Transverse colon (tissue), 4 donors: ENCODE data around the gene FOXD4L4. TPM values are rescaled to one million over a fixed set of nuclear protein-coding genes. Genes with fewer than 3 reads are reported as not detected.
"Not testable (repeated sequence)": the region's sequence is repeated elsewhere in the genome, so short reads cannot be mapped to it uniquely, and the experiment has no call there.

ENCODE experiments used
- DNase-seq: peaks from one replicate; pipeline ENCODE4 v3.0.0-alpha.2; 2019
- H3K27ac ChIP-seq, 4 donors: fragments of 200-600 bp; sonication (generic); 2 replicates each; pipeline ENCODE4 v1.5.1; 2016 to 2018; ENCODE audit warnings: inconsistent platforms in 4 of 4
- H3K27me3 ChIP-seq: fragments of 200-600 bp; sonication (generic); 2 replicates; pipeline ENCODE4 v1.5.1; 2017; ENCODE audit warnings: inconsistent platforms
- H3K36me3 ChIP-seq, 4 donors: fragments of 200-600 bp; sonication (generic); 2 replicates each; pipeline ENCODE4 v1.5.1; 2017 to 2019; ENCODE audit warnings: inconsistent platforms in 4 of 4
- H3K4me1 ChIP-seq, 4 donors: fragments of 200-600 bp; sonication (generic); 2 replicates each; pipeline ENCODE4 v1.5.1; 2017 to 2020; ENCODE audit warnings: inconsistent platforms in 4 of 4
- H3K4me3 ChIP-seq, 4 donors: fragments of 200-600 bp; sonication (generic); 1 replicate in 1 of 4; 2 replicates in 3 of 4; pipeline versions ENCODE4 v1.5.1 to v1.6.1; 2017 to 2019; ENCODE audit warnings: inconsistent platforms in 4 of 4
- H3K9me3 ChIP-seq, 2 donors: fragments of 200-600 bp; sonication (generic); 2 replicates each; pipeline ENCODE4 v1.5.1; 2017 to 2019; ENCODE audit warnings: inconsistent platforms in 2 of 2
- WGBS, 2 donors: methylation state at CpG; one replicate each; pipeline ENCODE4 v1.1.5; 2018; ENCODE audit warnings: low coverage in 1 of 2; 5-methylcytosine and 5-hydroxymethylcytosine counted together
- in situ Hi-C, 4 donors: fragments of 200-750 bp; cut with MboI; loops; one replicate each; pipeline versions ENCODE4 v1.15.0 to v1.15.1; 2017; ENCODE audit warnings: low sequenced_read_pairs in 3 of 4, low pct_ligation_motif_present in 1 of 4, low pct_unique_long_range_greater_than_20kb in 1 of 4
- intact Hi-C: fragments of 100-400 bp; cut with DNase I; formaldehyde crosslinking; loops from one replicate; pipeline ENCODE4 v1.15.1; 2023; ENCODE audit warnings: low total_unique reads
- total RNA-seq, 4 donors: library from RNA; depleted of rRNA; stranded (reverse); fragments of >200 nt; gene quantifications; one replicate each; pipeline ENCODE4 v1.1.0, GENCODE V29; 2016

The FOXD4L4 gene
- total RNA-seq = under 1 TPM in 2 of 4 donors, not detected in 2; 0.41 to 0.75 TPM

DNA sequence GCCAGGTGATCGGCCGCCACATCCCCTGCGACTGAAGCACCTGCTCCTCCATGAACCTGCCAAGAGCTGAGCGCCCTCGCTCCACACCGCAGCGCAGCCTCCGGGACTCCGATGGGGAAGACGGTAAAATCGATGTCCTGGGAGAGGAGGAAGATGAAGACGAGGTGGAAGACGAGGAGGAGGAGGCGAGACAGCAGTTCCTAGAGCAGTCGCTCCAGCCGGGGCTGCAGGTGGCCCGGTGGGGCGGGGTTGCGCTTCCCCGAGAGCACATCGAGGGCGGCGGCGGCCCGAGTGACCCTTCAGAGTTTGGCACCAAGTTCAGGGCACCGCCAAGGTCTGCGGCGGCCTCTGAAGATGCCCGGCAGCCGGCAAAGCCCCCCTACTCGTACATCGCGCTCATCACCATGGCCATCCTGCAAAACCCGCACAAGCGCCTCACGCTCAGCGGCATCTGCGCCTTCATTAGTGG lies at the start of gene FOXD4L4:
TSS of gene FOXD4L4 (plus strand) at position 51 of the 469 bp plus-strand sequence. CDS start at position 51, 0 bp downstream.
- H3K4me1 ChIP-seq, H3K27ac ChIP-seq, H3K4me3 ChIP-seq, H3K9me3 ChIP-seq, DNase-seq, in situ Hi-C loops, intact Hi-C loops, H3K36me3 ChIP-seq, H3K27me3 ChIP-seq: not testable (repeated sequence)
- WGBS, 2 donors = 9% methylated on average over 16 of the region's 38 CpGs; no CpG with 5 or more reads in 1 of the 2 donors

DNA sequence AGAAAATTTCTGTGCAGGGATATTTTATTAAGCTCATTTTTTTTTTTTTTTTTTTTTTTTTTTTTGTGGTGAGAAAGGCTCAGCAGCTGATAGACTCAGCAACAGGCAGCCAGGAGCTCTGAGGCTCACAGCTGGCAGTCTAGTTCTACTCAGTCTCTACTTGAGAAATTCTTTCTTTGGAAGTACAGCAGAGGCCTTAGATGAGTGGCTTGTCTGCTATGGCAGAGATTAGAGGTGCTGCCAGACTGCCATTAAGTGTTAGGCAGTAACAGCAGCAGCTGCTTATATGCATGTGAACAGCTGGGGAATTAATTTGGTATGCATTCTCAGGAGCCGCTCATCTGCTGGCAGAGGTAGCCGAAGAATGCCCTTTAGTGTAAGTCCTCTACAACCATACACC lies 33.4 kb upstream of the FOXD4L4 start:
- DNase-seq, intact Hi-C loops: not testable (repeated sequence)

DNA sequence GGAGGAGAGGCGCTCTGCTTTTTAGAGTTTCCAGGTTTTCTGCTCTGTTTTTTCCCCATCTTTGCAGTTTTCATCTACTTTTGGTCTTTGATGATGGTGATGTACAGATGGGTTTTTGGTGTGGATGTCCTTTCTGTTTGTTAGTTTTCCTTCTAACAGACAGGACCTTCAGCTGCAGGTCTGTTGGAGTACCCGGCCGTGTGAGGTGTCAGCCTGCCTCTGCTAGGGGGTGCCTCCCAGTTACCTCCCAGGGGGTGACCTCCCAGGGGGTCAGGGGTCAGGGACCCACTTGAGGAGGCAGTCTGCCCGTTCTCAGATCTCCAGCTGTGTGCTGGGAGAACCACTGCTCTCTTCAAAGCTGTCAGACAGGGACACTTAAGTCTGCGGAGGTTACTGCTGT lies 22.5 kb upstream of the FOXD4L4 start:
- H3K27me3 ChIP-seq, H3K27ac ChIP-seq, intact Hi-C loops, H3K4me1 ChIP-seq, DNase-seq, in situ Hi-C loops, H3K4me3 ChIP-seq, H3K36me3 ChIP-seq, H3K9me3 ChIP-seq: not testable (repeated sequence)
- WGBS, 2 donors = 100% methylated on average over 1 of the region's 5 CpGs; no CpG with 5 or more reads in 1 of the 2 donors

More for the DNA sequence above, 33.4 kb upstream of the FOXD4L4 start:
- no CpG with 5 or more reads among the region's 2 CpGs for WGBS, 2 donors
- H3K27ac ChIP-seq, H3K4me1 ChIP-seq, H3K36me3 ChIP-seq, H3K27me3 ChIP-seq, H3K4me3 ChIP-seq, H3K9me3 ChIP-seq, in situ Hi-C loops: not testable (repeated sequence)

DNA sequence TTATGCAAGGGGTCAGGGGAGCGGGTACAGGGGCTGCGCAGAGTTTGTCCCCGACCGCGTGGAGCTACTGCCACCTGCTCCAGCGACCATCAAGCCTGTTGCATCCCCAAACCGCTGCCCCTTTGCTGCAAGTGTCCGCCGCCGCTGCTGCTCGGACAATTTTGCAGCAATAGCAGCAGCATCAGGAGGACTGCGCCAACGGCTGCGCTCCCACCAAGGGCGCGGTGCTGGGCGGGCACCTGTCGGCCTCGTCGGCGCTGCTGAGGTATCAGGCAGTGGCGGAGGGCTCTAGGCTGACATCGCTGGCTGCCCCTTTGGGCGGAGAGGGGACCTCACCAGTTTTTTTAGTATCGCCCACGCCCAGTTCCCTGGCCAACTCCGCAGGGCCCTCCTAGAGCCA lies 1.2 kb downstream of the FOXD4L4 start:
- DNase-seq, intact Hi-C loops, H3K27me3 ChIP-seq, H3K4me3 ChIP-seq, in situ Hi-C loops, H3K4me1 ChIP-seq, H3K9me3 ChIP-seq, H3K36me3 ChIP-seq, H3K27ac ChIP-seq: not testable (repeated sequence)
- WGBS, 2 donors = no CpG with 5 or more reads among the region's 27 CpGs

Other genes starting within 250 kb of the FOXD4L4 start
- gene ZNG1E, start 61.2 kb upstream of the FOXD4L4 start, total RNA-seq = 10 to 100 TPM; 26.9 to 86.7 (median 46.5) TPM